Activated naive CD4-positive, alpha-beta T cell treated with Interleukin-2 at 50 U/mL for 16 hours (primary cell): ENCODE results near the gene DLL1.

Source experiments
- DNase-seq: peaks from one replicate; pipeline ENCODE4 v3.0.0-alpha.2; 2020

The DLL1 gene

DNA sequence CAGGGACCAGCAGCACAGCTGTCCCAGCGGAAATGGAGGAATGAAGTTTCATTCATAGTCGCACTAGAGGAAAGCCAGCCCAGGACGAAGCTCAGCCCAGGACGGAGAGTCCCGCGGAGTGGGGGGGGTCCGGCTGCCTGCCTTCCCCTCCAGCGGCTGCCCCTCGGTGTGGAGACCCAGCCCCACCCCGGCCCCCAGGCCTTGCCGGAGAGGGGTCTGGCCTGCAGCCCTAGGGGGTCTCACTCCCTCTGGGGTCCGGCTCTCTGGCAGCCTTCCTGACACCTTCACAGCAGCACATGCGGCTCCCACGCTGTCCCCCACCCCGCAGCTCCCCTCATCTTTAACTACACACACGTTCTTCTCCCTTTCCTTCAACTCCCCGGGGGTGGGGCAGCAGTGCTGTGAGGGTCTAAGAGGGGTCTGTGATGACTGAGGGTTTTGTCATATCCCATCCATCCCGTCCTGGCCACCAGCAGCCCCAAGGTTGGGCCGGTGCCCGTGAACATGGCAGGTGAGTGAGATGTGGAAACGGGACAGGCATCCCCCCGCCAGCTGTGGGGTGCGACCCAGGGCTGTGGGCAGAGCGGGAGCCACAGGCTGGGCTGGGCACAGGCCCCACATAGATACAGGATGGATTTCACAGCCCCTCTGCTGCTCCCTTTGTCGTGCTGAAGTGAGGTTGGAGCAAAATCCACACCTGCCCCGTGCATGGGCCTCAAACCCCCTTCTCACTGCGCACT, 41.8 kb downstream of the DLL1 start:
- no peak for DNase-seq

DNA sequence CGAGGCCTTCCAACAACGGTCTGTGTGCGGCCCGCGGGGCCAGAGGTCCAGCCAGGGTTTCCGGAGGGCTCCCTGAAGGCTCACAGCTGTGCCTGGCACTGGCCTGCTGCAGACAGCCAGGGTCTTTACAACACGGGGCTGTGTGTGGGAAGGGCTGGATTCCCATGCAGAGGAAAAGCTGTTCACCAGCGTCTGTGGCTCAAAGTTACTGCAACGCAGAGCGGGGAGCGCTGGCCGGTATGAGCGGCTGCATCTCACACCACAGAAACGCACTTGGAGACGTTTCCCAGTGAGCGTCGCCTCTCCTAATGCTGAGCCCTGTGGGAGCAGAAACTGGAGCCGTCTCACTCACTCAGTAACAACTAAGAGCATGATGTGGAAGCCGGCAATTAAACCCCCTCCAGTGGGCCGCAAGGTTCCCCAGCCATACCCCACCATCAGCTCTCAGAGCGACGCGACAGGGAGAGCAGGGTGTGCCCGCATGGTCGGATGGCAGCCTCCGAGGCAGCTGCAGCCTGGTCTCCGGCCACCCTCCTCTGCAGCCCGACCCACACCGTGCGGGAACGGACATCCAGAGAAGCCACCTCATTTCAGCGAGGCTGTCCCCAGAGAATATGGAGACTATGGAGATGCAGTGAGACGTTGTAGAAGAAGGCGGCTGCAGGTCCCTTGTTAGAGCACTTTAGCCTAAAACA, 42.6 kb downstream of the DLL1 start:
- no peak for DNase-seq

DNA sequence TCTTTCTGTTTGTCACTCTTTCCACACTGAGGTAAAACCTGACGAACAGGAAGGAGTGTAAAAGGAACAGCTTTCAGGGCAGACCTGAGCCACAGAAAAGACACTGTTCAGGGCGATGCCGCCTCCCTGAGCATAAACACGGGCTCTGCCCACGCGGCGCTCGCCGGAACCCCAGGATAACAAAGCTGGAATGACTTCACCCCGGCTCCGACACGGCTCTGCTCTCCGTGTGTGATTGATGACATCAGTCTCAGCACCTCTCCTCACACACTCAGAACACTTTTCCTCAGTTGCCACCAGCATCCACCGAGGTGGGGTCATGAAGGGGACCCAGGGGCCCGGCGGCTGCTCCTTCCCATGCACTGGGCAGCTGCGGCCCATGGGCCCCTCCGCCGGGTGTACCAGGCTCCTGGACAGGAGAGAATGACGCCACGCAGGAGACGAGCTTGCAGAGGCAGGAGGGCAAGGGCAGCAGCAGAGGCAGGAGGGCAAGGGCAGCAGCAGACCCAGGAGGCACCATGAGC, 43.6 kb downstream of the DLL1 start:
- no peak for DNase-seq

DNA sequence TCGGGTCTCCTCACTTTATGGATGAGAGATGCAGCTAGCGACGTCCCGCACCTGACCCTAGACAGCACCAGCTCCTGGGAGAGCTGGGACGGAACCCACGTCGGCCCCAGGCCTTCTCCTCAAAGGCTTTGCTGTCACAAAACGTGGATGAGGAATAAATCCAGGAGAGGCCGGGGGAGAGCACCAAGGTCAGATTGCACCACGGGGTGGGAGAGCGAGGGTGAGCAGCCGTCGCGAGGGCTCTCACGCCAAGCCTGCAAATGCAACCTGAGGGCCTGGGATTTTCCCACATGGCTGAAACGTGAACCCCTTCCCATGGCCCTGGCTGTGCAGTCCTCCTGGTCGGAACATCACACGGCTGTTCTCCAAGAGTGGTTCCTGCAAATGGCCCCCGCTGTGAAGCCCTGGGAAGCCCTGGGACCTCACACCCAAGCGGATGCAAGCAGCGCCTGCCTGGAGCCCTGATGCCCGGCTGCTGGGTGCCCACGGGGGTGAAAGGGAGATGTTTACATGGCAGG, 45.3 kb downstream of the DLL1 start:
- no peak for DNase-seq

DNA sequence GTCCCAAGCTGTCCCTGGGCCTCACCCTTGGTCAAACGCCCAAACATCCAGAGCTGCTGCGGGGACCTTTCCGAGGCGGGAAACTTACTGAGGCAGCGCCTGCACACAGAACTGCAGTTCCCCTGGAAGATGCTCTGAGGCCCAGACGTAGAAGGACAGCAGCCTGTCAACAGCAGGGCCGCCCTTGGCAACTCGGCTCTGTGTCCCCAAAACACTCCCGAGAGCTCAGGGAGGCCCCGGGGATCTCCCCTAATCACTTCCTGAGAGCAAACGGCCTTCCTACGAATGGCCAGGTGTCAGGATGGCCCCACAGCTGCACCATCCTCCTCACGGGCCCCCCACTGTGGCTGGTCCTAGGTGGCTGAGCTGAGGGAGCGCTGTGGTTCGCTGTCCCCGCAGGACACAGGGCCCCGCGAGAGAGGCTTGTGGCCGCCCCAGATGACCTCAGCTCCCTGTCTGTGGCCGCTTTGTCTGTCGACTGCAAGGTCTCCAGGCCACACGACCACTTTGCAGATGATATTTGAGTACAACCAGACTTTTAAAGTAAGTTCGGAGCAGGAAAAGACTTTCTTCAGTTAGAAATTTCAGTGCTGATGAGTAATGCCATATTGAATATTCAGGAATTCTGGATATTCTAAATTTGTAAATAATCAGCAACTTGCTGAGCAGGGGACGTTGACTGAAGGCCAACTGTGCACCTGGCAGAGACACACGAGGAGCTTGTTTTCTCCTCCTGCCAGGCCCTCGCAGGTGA, 46.0 kb downstream of the DLL1 start:
- no peak for DNase-seq

DNA sequence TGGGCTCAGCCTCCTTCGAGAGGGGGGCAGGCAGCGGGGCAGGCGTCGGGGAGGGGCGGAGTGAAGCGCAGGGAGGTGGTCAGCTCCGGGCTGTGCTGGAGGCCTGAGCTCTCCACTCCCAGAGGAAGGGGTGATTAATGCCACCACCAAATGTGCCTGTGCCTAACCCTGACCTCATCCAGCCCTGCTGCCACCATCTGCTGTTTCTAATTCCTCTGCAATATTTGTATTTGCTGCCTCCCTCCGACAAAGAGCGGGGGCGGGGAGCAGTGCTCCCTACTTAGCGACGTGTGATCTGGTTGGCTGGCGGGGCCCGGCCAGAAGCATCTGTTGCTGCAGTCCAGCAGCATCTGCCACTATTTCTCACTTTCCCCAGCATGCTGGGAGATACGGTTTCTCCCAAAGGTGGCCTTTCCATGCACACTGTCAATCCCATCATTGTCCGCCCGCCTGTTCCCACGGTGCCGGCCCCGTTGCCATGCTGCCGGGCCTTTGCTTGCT, 47.0 kb downstream of the DLL1 start:
- DNase-seq, result no peak

DNA sequence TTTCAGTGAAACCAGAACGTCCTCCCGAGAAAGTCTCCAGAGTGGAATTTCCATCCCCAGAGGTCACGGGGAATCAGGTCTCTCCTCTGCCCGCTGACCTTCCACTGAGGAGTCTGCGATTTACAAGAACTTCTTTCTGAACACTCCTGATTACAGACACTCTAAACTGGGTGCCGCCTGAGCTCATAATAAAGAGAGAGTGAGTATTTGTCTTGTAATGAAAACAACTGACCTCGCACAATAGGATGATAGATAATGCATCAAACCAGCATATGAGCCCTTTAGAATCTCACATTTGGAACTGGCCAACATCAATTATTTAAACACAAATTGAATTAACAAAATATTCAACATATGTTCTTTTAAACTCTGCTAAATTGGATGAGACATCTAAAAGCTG, 47.5 kb downstream of the DLL1 start:
- DNase-seq, result no peak

DNA sequence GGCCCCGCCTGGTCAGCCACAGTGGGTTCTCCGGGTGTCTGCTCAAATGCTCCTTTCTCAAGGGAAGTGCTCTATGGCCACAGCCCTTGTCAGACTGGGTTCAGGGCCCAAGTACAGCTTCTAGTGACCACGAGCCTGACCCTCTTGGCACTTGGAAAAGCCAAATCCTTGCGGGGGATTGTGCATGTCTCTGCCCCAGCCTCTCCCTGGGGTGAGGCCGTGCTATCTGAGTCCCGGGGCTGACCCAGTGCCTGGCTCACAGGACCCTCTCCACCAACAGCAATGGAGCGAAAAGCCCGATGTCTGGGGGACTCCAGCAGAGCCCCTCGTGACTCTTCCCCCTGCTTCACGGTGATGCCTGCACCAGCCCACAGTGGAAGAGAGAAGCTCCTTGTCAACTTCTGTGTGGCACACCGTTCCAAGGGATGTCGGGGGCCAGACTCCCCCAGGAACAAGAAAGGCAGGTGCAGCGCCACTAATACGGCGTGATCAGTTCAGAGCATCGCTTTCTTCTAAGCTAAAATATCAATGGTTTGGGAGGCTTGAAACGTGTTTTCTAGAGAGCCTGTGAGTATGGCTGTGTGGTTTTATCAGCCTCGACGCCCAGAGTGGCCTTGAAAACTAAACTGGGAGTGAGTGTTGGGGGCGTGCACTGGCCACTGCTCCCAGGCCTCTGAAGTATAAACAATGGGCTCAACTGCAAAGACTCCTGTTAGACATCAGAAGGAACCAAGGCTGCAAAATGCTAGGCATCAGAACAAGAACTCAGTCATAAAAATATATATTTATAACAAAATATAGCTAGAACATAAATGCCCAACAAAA, 51.9 kb downstream of the DLL1 start:
- DNase-seq, result no peak

DNA sequence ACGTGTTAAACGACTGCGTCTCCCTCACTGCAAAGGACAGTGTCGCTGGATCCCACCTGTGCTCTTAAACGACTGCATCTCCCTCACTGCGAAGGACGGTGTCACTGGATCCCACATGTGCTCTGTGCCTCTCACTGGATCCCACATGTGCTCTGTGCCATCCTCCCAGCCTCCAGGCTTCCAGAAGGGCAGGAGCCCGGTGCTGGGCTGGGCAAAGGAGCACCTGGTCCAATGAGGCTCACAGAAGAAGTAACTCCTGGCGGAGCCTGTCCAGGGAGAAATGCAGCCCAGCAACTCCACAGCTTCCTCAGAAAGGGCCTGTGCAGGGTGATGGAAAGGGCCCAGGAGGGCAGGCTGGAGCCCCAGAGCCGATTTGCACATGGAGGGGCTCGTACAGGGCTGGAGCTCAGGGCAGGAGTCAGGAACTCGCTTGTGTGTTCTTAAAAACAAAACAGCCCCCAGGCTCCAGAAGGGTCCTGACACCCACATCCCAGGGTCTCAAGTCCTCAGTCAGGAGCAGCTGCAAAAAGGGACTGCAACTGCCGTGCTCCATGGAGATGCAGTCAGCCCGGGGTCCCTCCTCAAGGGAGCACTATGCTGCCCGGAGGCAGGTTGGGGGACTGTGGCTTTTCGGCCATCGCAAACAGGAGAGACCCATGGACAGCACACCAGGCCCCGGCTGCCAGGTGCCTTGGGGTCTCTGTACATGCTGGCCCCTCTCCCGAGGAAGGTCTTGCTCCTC, 52.7 kb downstream of the DLL1 start:
- no peak for DNase-seq

DNA sequence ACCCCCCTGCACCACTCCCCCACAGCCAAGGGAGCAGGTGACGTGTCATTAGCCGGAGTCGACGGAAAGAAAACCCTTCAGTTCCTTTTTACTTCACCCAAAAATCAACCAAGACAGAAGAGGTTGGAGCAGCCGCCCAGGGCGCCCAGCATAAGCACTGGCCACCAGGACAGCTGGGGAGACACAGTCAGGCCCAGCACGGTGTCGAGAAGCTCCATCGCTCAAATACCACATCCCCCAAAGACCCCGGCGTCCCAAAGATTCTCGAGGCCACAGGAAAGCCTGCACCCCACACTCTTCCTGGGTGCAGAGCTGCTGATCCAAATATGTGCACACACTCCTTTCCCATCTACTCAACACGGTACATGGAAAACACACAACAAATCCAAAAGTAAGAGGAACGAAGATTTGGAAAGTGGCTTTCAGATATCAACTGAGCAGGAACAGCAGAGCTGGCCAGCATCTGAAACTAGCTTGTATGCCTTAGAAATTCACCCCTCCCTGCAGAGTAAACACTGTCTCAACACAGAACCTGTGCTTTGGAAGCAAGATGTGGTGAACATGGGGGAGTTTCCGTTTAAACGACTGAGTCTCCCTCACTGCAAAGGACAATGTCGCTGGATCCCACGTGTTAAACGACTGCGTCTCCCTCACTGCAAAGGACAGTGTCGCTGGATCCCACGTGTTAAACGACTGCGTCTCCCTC, 54.6 kb downstream of the DLL1 start:
- no peak for DNase-seq

DNA sequence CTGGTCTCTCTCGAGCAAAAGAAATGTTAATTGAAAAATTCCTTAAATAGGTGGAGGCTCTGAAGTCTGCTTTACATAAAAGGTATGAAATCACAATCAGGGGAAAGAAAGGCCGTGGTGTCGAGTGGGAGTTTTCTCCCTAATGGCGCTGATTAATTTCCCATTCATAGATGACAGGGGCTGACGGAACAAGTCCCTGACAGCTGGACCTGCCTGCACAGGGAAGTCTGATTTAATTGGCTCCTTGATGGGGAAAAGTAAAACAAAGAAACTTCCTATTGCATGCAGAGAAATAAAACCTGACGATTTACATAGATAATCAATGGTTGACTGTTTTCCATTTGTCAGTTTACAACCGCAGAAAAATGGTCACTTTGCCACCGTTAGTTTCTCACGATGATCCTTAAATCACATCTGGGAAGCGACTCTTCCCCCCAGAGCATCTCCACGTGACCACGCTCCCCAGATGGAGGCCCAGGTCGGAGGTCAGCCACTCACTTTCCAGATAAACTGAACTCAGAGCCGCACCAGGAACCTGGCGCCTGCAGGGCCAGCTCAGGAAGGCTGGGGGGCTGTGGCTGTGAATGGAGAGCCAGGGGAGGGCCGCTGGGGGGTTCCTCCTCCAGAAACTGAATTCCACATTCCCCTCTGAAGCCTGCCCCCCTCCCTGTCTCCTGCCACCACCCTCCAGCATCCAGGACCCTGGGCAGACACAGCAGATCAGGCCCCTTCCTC, 55.3 kb downstream of the DLL1 start:
- no peak for DNase-seq

DNA sequence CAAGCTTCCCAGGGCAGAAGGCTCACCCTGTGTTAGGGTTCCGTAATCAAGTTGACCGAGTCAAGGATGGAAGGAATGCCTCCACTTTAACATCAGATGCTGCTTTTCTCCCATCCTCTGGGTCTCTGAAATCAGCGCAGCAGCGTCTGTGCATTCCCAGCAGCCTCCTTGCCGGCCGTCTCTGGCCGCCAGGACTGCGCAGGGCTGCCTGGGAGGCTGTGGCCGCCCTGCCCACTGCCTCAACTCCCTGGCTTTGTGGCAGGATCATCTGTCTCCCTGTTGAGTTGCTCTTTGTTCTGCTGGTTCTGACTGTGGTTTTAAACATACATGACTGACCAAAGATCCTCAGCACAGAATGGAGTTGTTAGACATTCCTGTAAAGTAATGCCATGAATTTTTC, 56.5 kb downstream of the DLL1 start:
- no peak for DNase-seq

DNA sequence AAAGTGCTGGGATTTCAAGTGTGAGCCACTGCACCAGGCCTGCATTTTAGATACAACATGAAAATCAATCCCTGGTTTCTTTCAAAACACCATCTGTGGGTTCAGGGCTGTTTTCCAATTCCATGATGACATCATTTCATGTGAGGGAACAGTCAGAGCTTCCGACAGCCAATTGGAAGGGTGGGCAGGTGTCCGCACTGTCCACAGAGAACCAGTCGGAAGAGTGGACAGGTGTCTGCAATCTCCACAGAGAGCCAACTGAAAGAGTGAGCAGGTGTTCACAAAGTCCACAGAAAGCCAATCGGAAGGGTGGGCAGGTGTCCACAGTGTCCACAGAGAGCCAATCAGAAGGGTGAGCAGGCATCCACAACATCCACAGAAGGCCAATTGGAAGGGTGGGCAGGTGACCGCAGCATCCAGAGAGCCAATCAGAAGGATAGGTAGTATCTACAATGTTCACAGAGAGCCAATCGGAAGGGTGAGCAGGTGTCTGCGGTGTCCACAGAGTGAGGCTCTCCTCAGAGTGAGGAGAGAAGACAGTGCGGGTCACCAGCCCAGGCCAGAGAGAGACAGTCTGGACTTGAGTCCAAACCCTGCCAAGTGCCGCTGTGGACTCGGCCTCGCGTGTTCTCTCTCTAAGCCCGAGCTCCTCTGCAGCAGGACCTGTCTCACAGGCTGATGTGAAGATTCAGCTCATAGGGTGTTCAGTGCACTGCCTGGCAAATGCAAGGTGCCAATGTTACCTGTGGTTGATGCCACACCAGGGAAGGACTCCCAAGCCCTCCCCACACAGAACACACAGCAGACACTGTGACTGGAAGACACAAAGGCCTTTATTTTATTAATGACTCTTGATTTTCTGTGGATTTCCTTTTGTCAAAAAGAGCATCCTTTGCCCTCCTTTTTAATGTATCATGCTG, 57.3 kb downstream of the DLL1 start:
- no peak for DNase-seq
